RWPE1 (cell line): Measurements from ENCODE around the gene FBRSL1.

Source experiments
- CTCF ChIA-PET: fragments of 350-600 bp; sonication (Branson Sonifier 250); formaldehyde crosslinking; extraction: SDS; loops from one replicate; lab custom pipeline; 2021; lab: Yijun Ruan, JAX
- POLR2A ChIA-PET: fragments of 400-600 bp; formaldehyde crosslinking; extraction: SDS; loops from one replicate; lab custom pipeline; 2020; ENCODE audit warnings: antibody characterized with exemption; ENCODE audit not compliant: low non-redundant PET; lab: Yijun Ruan, JAX
- DNase-seq: peaks from one replicate; pipeline ENCODE4 v3.0.0; 2012; ENCODE audit warnings: low spot score
- H3K27ac ChIP-seq: fragments of 450-650 bp; 2 replicates; pipeline ENCODE4 v1.5.1; 2017
- CTCF ChIP-seq: fragments of 450-650 bp; conservative IDR thresholded peaks from 2 replicates; pipeline ENCODE4 v1.5.1; 2017; ENCODE audit warnings: low read depth, mild to moderate bottlenecking

FBRSL1 gene

GRCh38 chr12:132517013-132517739, 27.2 kb downstream of the FBRSL1 start:
- CTCF ChIA-PET: interaction anchor here (0.8 to 1.9 kb wide), 4 partner anchors 15 to 103 kb away, joined by 3 to 7 read pairs (median 4); no protein-coding TSS in a partner anchor
- POLR2A ChIA-PET: no interaction called here
- H3K27ac ChIP-seq: peak overlapping the region; percentile 74
- DNase-seq: no peak
- no peak for TF ChIP-seq CTCF

- no peak for TF ChIP-seq CTCF
- ChIA-PET POLR2A (no interaction called here), CTCF (interaction anchor here (0.8 to 1.9 kb wide), 3 partner anchors 14 to 104 kb away, joined by 3 to 7 read pairs (median 5); no protein-coding TSS in a partner anchor)
- peak overlapping the region; percentile 74 for H3K27ac ChIP-seq
- DNase-seq: no peak
Measured at GRCh38 chr12:132517740-132518100, 27.8 kb downstream of the FBRSL1 start.

- ChIA-PET CTCF (interaction anchor here (1.4 to 1.9 kb wide), 2 partner anchors 11 to 104 kb away, joined by 5 to 7 read pairs; no protein-coding TSS in a partner anchor), POLR2A (no interaction called here)
- no peak for TF ChIP-seq CTCF
Measured at GRCh38 chr12:132518354-132518992, 28.5 kb downstream of the FBRSL1 start.

GRCh38 chr12:132520421-132521199, 30.7 kb downstream of the FBRSL1 start:
- no peak for TF ChIP-seq CTCF
- CTCF ChIA-PET: interaction anchor here (0.6 kb wide), 1 partner anchor 28 kb away, joined by 3 read pairs; no protein-coding TSS in a partner anchor
- DNase-seq: no peak
- H3K27ac ChIP-seq: peak overlapping the region; percentile 96
- POLR2A ChIA-PET: no interaction called here

More at GRCh38 chr12:132518354-132518992, 28.5 kb downstream of the FBRSL1 start:
- no peak overlapping the region; the same call in 1 of the 2 replicates for H3K27ac ChIP-seq
- no peak for DNase-seq

- POLR2A ChIA-PET: no interaction called here
- no peak for DNase-seq
- peak overlapping the region; percentile 96 for H3K27ac ChIP-seq
- TF ChIP-seq CTCF: no peak
- CTCF ChIA-PET: no interaction called here
Measured at GRCh38 chr12:132521200-132521580, 31.2 kb downstream of the FBRSL1 start.

- CTCF ChIA-PET: no interaction called here
- no peak for TF ChIP-seq CTCF
Measured at GRCh38 chr12:132521712-132522292, 31.9 kb downstream of the FBRSL1 start.

More at GRCh38 chr12:132521712-132522292, 31.9 kb downstream of the FBRSL1 start:
- H3K27ac ChIP-seq: peak overlapping the region; percentile 96
- POLR2A ChIA-PET: no interaction called here
- no peak for DNase-seq
